Activated gamma-delta T cell treated with Interleukin-2 at 50 U/mL for 16 hours (primary cell): ENCODE measurements around the gene FOXO6.

Experiments used
- DNase-seq: peaks from one replicate; pipeline ENCODE4 v3.0.0-alpha.2; 2020

Gene FOXO6

DNA sequence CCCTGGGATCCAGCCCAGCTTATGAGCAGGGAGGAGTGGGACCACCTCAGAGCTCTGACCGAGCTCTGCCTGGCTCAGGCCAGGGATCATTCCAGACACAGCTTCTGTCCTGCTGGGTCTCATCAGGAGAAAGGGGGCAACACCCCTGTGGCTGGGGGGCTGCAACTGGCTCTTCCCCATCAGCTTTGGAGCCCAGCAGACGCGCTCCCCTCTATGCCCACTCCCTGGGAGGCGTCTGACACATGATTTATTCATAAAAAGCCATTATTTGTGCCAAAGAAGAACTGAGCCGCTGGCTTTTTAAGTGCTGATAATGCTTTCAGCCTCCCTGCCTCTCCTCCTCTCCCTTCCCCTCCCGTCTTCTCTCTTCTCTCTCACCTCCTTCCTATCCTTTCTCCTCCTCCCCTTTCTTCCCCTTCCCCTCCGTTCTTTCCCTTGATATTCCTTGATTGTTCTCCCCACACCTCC, 25.0 kb downstream of the FOXO6 start:
- DNase-seq, result no peak

GRCh38 chr1:41387667-41388091, 26.4 kb downstream of the FOXO6 start:
- no peak for DNase-seq

DNA sequence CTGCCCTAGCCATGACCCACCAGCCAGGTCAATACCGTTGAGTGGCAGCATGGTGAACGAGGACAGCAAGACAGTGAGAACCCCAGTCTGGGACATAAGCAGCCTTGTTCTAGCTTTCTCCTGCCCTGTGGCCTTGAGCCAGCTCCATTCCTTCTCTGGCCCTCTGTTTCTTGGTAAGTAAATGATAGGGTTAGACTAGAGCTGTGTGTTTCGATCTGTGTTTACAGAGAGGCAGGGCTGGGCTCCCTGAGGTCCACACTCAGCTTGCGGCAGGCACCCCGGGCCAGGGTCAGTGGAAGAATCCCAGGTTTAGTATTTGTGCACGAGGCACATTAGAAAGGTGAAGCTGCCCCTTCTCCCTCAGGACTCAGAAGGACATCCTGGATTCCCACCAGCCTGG, 27.3 kb downstream of the FOXO6 start:
- no peak for DNase-seq

DNA sequence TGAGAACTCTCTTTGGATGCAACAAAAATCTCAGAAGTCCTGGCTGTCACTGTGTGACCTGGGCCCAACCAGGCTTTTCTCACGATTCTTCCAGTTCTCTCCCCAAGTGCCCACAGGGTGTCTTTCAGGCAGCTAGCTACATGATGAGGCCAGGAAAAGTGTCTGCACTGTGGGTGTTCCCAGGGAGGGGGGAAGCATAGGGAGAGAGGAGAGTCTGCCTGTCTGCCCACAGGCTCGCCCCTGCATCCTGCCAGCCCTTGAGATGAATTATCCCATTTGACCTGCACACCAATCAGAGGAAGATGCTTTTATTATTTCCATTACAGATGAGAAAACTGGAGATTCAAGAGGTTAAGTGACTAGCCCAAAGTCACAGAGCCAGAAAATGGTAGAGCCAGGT, 27.8 kb downstream of the FOXO6 start:
- no peak for DNase-seq

- no peak for DNase-seq
Measured at GRCh38 chr1:41390166-41390565, 28.9 kb downstream of the FOXO6 start.

GRCh38 chr1:41390573-41390972, 29.3 kb downstream of the FOXO6 start:
- DNase-seq, result no peak

DNA sequence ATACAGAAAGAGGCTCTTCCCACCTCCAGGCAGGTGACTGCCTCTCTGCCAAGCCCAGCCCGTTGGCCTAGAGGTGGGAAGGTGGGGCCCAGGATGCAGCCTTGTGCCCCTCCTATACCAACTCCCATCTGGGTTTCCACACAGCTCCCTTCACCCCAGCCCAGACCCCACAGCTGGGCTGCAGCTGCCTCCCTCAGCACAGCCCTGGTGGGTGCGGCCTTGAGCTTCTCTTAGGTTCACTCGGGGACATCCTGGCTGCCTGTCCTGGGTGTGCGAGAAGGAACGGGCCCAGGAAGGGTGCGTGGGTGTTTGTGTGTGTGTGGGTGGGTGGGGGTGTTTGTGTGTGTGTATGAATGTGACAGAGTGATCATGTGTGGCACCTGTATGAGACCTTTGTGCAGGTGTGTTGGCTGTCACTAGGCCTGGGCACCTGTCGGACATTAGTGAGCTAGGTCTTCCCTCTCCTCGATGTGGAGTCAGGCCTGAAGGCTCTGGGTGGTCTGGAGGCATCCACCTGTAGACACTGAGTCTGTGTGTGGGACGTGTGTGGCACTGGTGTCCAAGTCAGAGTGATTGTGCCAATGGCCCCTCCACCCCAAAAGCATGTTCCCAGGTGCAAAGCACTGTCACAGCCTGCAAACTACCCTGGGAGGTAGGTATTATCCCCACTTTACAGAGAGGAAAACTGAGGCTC, 30.7 kb downstream of the FOXO6 start:
- no peak for DNase-seq

- DNase-seq, result no peak
Measured at GRCh38 chr1:41392528-41392924, 31.3 kb downstream of the FOXO6 start.

- DNase-seq, result no peak
Measured at GRCh38 chr1:41393716-41394368, 32.6 kb downstream of the FOXO6 start.

DNA sequence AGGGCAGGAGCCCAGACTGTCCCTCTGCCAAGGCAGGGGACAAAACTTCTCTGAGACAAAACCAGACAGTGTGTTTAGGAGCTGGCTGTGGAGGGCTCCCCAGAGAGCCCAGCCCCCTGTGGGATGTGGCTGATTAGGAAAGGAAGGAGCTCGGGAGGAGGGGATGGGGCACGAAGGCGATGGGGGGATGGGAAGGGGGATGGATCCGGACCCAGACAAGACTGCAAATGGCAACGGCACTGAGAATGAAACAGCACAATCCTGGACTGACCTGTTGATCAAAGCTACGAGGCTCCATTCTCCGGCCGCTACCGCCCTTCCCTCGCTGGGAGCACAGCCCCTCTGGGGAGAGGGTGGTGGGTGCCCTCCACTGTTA, 33.1 kb downstream of the FOXO6 start:
- no peak for DNase-seq

GRCh38 chr1:41394959-41395956, 34.0 kb downstream of the FOXO6 start:
- DNase-seq, result no peak

DNA sequence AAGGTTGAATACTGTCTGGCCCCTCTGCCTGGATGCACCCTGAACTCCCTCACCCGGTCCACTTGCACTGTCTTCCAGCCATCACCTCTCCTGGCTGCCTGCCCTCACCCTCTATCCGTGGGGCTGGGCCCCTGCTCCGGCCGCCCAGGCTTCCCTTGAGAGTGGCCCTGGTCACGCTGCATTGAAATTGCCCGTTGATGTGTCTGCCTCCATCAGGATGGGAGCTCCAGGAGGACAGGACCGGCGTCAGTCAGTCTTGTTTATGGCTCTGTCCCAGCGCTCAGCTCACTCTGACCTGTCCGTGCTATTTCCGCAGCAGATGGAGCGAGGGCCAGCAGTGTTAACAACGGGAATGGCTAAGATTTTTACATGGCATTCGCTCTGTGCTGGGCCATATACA, 34.9 kb downstream of the FOXO6 start:
- no peak for DNase-seq

- DNase-seq, result no peak
Measured at GRCh38 chr1:41397020-41397419, 35.8 kb downstream of the FOXO6 start.

DNA sequence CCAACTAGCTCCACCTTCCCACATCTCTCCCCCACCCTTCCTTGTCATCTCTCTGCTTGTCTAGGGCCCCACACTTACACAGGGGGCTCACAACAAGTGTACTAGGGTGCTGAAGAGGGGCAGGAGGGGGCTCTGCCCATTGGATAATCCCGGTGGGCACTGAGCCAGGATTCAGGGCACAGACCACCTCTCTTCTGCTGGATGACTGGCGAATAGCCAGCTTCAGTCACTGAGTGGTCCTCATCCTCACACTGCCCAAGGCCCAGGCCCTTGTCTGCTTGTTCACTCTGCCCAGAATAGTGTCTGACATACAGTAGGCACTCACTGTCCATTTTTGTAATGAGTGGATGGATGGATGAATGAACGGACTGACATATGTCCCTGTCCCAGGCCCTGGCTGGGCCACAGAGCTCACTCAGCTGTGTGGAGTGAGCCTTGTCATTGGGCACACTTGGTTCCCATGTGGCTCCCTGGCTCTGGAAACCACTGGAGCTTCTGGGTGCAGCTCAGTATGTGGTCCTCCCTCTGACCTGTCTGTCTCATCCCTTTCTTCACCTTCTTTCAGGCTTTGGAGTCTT, 36.6 kb downstream of the FOXO6 start:
- no peak for DNase-seq

GRCh38 chr1:41399145-41399795, 38.0 kb downstream of the FOXO6 start:
- no peak for DNase-seq

GRCh38 chr1:41400225-41400624, 39.0 kb downstream of the FOXO6 start:
- no peak for DNase-seq

DNA sequence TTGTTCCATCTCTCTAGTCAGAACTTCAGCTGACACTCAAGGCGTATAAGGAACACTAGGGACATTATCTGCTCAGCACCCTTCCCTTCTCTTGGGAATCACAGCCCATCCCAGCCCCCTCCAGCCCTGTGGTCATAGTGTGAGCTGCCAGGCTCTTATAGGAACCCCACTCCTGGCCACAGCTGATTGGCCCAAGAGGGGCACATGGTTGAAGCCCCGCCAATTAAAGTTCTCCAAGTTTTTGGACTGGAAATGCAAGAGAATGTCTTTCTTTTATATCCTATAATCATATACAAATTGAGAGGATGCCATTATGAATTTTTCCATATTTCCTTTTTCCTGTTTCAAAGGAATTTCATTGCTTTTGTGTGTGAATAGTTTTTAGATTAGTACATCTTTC, 40.7 kb downstream of the FOXO6 start:
- DNase-seq, result no peak

GRCh38 chr1:41404308-41404761, 43.1 kb downstream of the FOXO6 start:
- no peak for DNase-seq

DNA sequence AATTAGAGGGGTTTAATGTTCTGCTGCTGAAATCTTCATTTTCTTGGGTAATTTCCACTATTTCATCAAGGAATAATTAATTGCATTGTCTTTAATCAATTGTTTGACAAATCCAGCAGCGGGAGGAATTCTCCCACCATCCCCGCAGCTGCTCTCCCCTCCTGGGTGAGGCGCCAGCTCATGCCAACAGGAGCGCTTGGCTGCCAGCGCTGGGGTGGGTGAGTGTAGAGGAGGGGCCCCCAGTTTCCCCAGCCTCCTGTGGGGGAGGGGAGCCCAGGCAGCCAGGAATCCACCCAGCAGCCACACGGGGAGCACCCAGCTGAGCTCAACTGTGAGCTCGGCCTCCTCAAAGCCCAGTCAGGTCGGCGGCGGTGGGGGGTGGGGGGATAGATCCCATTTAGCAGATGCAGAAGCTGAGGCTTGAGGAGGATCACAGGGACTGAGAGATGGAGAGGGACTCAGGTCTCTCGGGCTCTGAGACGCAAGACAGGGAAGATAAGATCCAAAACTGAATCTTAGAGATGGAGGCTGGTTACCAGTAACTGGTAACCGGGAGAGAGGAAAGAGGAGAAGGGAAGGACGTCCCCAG, 46.5 kb downstream of the FOXO6 start:
- no peak for DNase-seq

DNA sequence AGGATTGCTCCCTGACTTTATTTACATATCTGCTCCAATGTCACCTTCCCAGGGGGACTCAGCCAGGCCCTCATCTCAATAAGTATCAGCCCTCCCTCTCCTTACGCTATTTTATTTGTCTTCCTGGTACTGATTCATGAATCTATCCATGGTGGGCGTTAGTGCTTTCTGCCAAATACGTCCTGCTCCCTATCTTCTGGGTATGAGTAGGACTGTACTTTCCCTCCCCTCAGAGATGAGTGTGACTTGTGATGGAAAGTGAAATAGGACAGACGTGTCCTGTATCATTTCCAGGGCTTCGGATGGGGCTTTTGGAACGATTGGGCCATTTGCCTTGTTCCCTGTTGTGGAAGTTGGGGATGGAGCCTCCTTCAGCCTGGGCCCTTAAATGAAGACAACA, 47.5 kb downstream of the FOXO6 start:
- DNase-seq, result no peak

- no peak for DNase-seq
Measured at GRCh38 chr1:41409825-41410224, 48.6 kb downstream of the FOXO6 start.

GRCh38 chr1:41410462-41410861, 49.2 kb downstream of the FOXO6 start:
- DNase-seq, result no peak
